ENCODE measurements around the gene FMNL2.

- no peak for TF ChIP-seq EZH2 (IDR thresholded peaks at IDR 0.05; ENCODE audit: borderline replicate concordance, low read depth, low read length, poor library complexity, severe bottlenecking)
- TF ChIP-seq, protein P1, sequence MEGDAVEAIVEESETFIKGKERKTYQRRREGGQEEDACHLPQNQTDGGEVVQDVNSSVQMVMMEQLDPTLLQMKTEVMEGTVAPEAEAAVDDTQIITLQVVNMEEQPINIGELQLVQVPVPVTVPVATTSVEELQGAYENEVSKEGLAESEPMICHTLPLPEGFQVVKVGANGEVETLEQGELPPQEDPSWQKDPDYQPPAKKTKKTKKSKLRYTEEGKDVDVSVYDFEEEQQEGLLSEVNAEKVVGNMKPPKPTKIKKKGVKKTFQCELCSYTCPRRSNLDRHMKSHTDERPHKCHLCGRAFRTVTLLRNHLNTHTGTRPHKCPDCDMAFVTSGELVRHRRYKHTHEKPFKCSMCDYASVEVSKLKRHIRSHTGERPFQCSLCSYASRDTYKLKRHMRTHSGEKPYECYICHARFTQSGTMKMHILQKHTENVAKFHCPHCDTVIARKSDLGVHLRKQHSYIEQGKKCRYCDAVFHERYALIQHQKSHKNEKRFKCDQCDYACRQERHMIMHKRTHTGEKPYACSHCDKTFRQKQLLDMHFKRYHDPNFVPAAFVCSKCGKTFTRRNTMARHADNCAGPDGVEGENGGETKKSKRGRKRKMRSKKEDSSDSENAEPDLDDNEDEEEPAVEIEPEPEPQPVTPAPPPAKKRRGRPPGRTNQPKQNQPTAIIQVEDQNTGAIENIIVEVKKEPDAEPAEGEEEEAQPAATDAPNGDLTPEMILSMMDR (conservative IDR thresholded peaks at IDR 0.05; ENCODE audit: low read depth, low read length), result no peak
Measured at GRCh38 chr2:152537081-152537651, 202.2 kb downstream of the FMNL2 start.

All from A673 (cell line).